Measurements from ENCODE around the gene TRAF2.

Gene TRAF2

GRCh38 chr9:136962163-136962562, 75.8 kb downstream of the TRAF2 start:
- DNase-seq (ENCODE audit: low spot score): no peak

DNA sequence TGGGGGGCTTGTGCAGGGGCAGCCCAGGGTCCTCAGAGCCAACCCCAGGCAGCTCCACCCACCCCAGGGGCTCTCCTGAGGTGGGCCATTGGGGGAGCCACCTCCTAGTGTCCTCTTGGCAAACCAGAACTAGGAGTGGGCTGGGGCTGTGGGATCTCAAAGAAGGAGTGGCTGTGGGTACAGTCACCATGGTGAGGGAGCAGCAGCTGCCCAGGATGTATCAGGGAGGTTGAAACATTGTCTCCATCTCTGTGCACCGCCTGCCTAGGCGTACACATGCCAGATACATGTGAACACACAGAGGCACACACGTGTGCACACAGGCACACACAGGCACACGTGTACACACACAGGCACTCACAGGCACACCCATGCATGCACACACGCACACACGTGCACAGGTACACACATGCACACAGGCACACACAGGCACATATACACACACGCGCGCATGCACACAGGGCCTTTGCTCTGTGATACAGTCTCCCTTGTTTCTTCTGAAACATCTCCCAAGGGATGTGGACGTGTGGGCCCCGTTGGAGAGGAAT, 76.5 kb downstream of the TRAF2 start:
- DNase-seq (ENCODE audit: low spot score): no peak

- no peak for DNase-seq (ENCODE audit: low spot score)
Observed at GRCh38 chr9:136963341-136963740, 77.0 kb downstream of the TRAF2 start.

- DNase-seq (ENCODE audit: low spot score): no peak
Observed at GRCh38 chr9:136963751-136964150, 77.4 kb downstream of the TRAF2 start.

DNA sequence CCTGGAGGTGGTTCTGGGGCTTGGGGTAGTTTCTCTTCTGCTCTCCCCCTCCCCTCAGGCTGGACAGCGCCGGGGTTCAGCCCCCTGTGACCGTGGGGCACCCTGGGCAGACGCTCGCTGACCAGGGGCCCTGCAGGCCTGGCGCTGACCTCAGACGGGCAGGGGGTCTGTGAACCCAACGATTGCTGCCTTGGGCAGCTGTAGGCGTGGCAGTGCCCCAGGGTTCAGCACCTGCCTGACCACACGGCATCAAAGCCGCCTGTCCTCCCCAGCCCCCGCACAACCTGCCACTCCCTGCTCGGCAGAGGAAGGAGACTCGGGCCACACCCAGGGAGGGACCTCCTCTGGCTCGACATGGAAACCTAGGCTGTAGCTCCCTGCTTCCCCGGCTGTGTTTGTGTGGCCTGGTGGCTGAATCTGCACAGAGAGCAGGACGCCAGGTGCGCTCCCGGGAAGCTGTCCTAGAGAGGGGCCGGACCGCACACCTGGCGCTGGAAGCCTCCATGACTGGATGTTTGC, 77.9 kb downstream of the TRAF2 start:
- DNase-seq (ENCODE audit: low spot score): no peak

DNA sequence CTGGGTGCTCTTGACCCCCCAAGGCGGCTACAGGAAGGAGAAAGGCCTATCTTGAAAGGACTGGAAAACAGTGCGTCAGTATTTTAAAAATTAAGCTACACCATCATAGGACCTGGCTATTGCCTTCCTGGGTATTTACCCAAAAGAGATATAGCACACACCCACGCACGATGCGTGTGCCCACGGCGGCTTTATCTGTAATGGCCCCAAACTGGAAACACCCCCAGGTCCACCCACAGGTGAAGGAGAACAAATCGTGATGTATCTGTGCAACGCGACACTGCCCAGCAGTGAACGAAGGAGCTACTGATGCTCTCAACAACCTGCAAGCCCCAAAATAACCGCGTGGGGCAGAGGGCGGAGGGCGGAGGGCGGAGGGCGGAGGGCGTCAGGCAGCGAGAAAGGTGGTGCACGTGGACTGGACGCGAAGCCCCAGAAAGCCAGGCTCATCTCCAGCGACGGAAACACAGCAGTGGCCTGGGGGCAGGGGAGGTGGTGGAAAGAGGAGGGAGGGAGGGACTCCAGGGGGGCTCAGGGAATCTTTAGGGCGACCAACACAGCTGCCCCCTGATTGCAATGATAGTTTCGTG, 78.6 kb downstream of the TRAF2 start:
- DNase-seq (ENCODE audit: low spot score): no peak

DNA sequence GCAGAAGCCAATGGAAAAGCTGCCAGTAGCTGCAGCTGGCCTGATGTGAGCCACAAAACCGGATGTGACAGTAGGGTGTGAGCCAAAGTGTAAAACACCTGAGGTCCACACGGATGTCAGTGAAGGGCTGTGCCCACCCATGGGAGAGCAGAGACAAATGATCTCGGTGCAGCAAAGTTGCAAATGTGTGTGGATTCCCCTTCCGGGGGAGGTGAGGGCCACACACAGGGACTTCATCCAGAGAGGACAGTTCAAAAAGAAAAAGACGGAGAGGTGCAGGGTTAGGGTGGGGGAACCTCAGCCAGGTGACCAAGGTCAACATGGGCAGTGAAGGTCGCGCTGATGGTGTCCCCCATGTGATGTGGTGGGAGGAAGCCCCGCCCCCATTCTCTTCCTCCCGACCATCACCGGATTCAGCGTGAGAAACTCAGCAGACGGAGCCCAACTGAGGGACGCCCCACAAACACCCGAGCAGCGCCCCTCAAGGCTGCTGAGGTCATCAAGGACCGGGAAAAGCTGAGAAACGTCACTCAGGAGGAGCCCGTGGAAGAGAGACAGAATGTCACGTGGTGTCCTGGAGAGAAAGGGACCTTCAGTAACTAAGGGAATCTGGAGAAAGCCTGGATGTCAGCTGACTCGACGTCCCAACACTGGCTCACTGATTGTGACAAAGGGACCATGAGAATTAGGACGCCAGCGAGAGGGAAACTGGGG, 79.6 kb downstream of the TRAF2 start:
- peak; percentile 51 for DNase-seq (ENCODE audit: low spot score)

GRCh38 chr9:136968333-136969127, 82.2 kb downstream of the TRAF2 start:
- no peak for DNase-seq (ENCODE audit: low spot score)

- no peak for DNase-seq (ENCODE audit: low spot score)
Observed at GRCh38 chr9:136969150-136969549, 82.8 kb downstream of the TRAF2 start.

DNA sequence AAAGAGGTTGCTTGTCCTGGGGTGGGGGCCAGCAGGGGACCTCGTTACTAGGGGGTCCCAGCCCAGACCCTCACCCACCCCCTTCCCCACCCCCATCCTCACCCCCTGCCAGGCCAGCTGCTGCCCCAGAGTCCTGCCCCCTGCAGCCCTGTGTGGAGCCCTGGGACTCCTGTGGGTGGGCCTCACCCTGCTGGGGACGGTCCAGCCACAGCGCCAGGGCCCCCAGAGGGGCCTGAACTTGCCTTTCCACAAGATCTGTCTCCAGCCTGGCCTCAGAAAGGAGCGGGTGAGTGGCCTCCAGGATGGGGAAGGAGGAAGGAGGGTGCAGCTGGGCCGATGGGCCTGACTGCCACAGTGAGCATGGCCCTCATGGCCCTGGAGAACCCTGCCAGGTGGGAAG, 83.5 kb downstream of the TRAF2 start:
- no peak for DNase-seq (ENCODE audit: low spot score)

GRCh38 chr9:136970361-136970760, 84.0 kb downstream of the TRAF2 start:
- DNase-seq (ENCODE audit: low spot score): no peak

DNA sequence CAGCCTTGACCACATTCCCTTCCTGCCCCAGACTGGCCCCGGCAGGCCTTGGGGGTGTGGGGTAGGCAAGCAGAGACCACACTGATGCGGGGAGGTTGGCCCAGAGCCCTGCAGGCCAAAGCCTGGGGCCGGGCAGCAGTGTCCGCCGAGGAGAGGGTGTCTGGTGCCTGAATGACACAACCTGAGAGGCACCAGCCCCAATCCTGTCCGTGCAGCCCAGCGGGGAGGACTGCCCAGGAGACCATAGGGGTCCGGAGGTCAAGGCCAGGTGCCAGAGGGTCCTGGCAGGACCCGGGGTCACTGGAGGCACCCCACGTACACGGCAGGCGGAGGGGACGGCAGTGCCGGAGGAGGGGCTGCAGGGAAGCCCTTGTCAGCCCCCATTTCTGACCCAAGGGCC, 85.4 kb downstream of the TRAF2 start:
- no peak for DNase-seq (ENCODE audit: low spot score)

DNA sequence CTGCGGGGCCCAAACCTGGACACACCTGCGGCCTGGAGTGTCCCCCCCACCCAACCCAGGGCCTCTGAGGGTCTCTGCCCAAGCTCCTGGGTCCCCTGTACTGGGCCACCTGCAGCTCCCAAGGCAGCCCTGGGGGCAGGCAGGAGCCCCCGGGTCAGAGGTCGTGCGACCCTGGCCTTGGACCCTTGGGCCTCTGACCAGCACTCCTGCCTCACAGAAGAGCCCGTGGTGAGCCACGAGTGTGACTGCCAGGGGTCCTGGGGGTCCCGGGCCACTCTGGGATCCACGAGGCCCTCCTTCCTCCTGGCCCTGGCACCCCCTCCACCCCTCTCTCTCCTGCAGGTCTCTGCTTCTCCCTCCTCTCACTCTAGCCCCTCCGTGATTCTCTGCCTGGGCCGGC, 86.0 kb downstream of the TRAF2 start:
- no peak for DNase-seq (ENCODE audit: low spot score)

DNA sequence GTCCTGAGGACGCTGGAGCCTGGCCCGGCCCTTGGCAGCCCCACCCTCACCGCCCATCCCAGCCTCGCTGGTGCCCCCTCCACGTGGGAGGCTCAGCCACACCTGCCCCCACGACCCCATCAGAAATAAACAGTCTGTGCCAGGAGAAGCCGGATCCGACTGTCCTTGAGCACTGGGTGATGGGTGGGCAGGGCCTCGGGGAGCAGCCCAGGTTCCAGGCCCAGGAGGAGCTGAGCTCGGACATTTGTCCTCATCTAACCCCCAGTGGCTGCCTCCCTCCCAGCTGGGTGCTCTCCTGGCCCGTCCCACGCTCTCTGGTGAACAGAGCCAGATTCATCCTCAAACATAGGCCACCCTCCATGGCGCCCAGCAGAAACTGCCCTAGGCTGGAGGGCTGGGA, 86.4 kb downstream of the TRAF2 start:
- DNase-seq (ENCODE audit: low spot score): no peak

DNA sequence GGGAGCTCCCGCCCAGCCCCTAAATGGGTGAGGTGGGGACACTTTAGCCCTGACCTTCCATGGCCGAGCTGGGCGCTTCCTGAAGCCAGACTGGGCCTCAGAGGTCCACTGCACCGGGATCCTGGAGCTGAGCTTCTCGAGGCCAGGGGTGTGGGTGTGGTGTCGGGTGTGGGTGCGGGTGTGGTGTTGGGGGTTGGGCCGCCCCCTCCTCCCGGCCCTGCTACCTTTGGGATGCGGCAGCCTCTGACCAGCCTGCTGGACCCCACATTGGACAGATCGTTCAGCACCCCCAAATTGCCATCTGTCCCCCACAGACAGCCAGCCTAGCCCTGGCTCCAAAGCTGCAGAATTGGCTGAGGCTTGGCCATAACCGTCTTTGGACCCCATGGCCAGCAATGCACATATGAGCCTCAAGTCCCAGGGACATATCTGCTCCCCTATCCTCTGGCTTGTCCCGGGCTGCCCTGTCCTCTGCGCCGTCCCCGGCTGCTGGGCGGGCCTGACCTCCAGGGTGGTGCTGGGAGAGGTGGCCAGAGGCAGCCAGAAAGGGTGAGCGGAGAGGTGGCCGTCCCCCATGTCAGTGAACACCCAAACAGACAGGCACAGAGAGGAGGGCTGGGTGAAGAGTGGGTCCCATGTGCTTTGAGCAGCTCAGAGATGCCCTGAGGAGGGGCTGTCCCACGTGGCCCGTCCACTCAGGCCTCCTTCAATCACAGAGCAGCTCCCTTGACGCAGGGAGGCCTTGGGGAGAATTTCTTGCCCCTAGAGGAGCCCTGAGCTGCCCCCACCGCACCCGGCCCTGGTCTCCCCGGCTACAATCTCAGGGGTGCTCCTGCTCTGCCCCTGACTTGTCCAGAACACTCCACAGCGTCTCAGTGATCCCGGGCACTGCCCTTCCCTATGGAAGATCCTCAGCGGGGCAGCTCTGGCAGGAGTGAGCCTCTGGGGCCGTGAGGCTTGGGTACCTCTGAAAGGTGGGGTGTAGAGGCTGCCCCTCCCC, 87.6 kb downstream of the TRAF2 start:
- no peak for DNase-seq (ENCODE audit: low spot score)

DNA sequence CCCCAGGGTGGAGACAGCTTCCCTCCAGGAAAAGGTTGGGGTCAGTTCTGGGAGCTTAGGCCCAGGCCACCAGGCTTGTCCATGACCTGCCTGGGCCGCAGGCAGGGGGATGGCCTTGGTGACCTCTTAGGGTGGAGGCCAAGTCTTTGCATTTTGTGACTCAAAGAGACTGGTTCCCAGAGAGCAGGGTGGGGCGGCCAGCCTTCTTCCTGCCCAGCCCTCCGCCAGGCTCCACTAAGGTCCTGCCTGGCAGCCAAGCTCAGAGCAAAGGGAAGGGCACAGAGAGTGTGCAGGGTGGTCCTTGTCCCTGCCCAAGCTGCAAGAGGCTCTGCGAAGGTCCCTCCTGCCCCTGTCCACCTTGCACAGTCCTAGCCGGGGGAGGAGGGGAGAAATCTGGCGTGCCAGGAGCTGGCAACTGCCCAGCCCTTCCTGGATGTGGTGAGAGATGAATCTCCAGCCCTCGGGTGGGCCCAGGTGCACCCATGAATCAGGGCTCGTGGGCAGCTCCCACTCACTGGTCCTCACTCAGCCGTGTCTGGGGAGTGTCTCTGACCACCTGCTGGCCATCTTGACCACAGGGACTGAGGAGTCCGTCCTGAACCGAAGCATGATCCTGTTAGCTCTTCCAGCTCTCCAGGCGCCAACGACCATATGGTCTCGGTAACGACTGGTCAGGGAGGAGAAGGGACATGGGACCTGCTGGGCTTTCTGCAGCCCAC, 88.7 kb downstream of the TRAF2 start:
- peak; percentile 36 for DNase-seq (ENCODE audit: low spot score)

- DNase-seq (ENCODE audit: low spot score): peak; percentile 33
Observed at GRCh38 chr9:136975644-136976043, 89.3 kb downstream of the TRAF2 start.
